A549 (cell line): ENCODE data around the gene CD8B.

Source experiments
- EP300 ChIP-seq, 2 experiments: fragments of >200 bp; sonication (Bioruptor Twin); formaldehyde crosslinking; IDR thresholded peaks; 2 replicates in 1 of 2; 3 replicates in 1 of 2; pipeline ENCODE4 v1.6.1; 2016 to 2017
- JUN ChIP-seq, 2 experiments: fragments of >200 bp; sonication (Bioruptor Twin); formaldehyde crosslinking; IDR thresholded peaks; 2 replicates in 1 of 2; 3 replicates in 1 of 2; pipeline ENCODE4 v1.6.1; 2016 to 2017
- MAFK ChIP-seq: fragments of 450-650 bp; IDR thresholded peaks from 2 replicates; pipeline ENCODE4 v1.6.1; 2014; ENCODE audit not compliant: partially characterized antibody
- POLR2A ChIP-seq: IDR thresholded peaks from 2 replicates; pipeline ENCODE4 v1.6.1; 2012; ENCODE audit warnings: mild to moderate bottlenecking, low read length
- TF ChIP-seq, protein P1 (sequence below): IDR thresholded peaks from 2 replicates; pipeline ENCODE4 v1.6.1; 2012
- TF ChIP-seq, protein P2 (sequence below): fragments of >200 bp; sonication (Bioruptor Twin); formaldehyde crosslinking; IDR thresholded peaks from 3 replicates; pipeline ENCODE4 v1.5.1; 2016
- TF ChIP-seq, protein P3 (sequence below): fragments of >200 bp; sonication (Bioruptor Twin); formaldehyde crosslinking; IDR thresholded peaks from 3 replicates; pipeline ENCODE4 v1.6.1; 2016

DNA sequence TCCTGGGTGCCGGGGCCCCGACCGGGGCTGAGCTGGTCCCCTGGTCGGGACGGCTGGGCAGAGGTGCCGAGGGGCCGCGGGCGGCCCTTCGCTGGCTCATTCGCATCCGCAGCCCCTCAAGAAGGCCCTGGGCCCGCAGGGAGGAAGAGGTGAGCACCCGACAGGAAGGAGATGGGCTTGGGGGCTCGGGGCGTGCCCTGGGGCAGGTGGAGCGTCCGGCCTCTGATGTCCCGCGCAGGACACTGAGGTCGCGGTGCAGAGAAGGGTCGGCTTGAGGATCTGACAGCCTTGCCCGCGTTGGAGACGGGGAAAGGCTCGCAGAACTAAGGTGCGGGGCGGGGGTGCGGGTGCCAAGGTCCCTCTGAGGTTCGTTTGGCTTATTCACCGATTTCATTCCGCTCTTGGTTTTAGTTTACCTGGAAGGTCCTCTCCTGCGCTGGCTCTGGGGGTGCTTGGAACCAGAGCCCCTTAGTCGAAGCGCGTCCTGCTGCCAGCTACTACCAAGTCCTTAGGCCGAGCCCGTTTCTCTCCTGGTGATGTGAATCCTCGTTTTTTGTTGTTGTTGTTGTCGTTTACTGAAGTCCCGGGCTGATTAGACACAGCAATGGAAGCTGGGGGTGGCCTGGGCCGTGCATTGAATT is 52.1 kb downstream of the CD8B start:
- no peak for TF ChIP-seq EP300 (IDR thresholded peaks at IDR 0.05)
- TF ChIP-seq, protein P1, sequence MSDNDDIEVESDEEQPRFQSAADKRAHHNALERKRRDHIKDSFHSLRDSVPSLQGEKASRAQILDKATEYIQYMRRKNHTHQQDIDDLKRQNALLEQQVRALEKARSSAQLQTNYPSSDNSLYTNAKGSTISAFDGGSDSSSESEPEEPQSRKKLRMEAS, result no peak
- TF ChIP-seq, protein P2, sequence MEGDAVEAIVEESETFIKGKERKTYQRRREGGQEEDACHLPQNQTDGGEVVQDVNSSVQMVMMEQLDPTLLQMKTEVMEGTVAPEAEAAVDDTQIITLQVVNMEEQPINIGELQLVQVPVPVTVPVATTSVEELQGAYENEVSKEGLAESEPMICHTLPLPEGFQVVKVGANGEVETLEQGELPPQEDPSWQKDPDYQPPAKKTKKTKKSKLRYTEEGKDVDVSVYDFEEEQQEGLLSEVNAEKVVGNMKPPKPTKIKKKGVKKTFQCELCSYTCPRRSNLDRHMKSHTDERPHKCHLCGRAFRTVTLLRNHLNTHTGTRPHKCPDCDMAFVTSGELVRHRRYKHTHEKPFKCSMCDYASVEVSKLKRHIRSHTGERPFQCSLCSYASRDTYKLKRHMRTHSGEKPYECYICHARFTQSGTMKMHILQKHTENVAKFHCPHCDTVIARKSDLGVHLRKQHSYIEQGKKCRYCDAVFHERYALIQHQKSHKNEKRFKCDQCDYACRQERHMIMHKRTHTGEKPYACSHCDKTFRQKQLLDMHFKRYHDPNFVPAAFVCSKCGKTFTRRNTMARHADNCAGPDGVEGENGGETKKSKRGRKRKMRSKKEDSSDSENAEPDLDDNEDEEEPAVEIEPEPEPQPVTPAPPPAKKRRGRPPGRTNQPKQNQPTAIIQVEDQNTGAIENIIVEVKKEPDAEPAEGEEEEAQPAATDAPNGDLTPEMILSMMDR, result no peak
- TF ChIP-seq, protein P3, sequence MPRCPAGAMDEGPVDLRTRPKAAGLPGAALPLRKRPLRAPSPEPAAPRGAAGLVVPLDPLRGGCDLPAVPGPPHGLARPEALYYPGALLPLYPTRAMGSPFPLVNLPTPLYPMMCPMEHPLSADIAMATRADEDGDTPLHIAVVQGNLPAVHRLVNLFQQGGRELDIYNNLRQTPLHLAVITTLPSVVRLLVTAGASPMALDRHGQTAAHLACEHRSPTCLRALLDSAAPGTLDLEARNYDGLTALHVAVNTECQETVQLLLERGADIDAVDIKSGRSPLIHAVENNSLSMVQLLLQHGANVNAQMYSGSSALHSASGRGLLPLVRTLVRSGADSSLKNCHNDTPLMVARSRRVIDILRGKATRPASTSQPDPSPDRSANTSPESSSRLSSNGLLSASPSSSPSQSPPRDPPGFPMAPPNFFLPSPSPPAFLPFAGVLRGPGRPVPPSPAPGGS, result no peak
- TF ChIP-seq MAFK, result no peak
- TF ChIP-seq POLR2A, result no peak
- TF ChIP-seq JUN (IDR thresholded peaks at IDR 0.05), result no peak
